ACC112 (cell line): ENCODE measurements around the gene B3GNT5.
A peak's percentile ranks its signal among the peaks of the same experiment; 100 is the strongest.

ENCODE experiments used
- H2AFZ ChIP-seq: fragments of 200-600 bp; sonication (generic); one replicate; pipeline ENCODE4 v1.6.0; 2017; ENCODE audit warnings: antibody characterized with exemption, low read length; ENCODE audit not compliant: unreplicated experiment
- H3K27ac ChIP-seq: fragments of 200-600 bp; sonication (generic); 2 replicates; pipeline ENCODE4 v1.5.1; 2014; ENCODE audit warnings: low read depth, mild to moderate bottlenecking, antibody characterized with exemption, low read length, moderate library complexity
- H3K27me3 ChIP-seq: fragments of 200-600 bp; sonication (generic); 2 replicates; pipeline ENCODE4 v1.6.1; 2014; ENCODE audit warnings: mild to moderate bottlenecking, antibody characterized with exemption, low read length, moderate library complexity, mixed read lengths; ENCODE audit not compliant: insufficient read depth
- H3K36me3 ChIP-seq: fragments of 200-600 bp; sonication (generic); 2 replicates; pipeline ENCODE4 v1.6.1; 2016; ENCODE audit warnings: mild to moderate bottlenecking, antibody characterized with exemption, low read length, moderate library complexity, mixed read lengths; ENCODE audit not compliant: insufficient read depth
- H3K4me1 ChIP-seq: fragments of 200-600 bp; sonication (generic); one replicate; pipeline ENCODE4 v1.6.1; 2016; ENCODE audit warnings: low read length, mixed read lengths; ENCODE audit not compliant: insufficient read depth, unreplicated experiment, control insufficient read depth
- H3K4me3 ChIP-seq: fragments of 200-600 bp; sonication (generic); 2 replicates; pipeline ENCODE4 v1.5.1; 2014; ENCODE audit warnings: mild to moderate bottlenecking, low read depth, low read length
- H3K79me2 ChIP-seq: fragments of 200-600 bp; sonication (generic); one replicate; pipeline ENCODE4 v1.6.0; 2016; ENCODE audit warnings: low read length; ENCODE audit not compliant: control insufficient read depth, unreplicated experiment, insufficient read depth

Gene B3GNT5

DNA sequence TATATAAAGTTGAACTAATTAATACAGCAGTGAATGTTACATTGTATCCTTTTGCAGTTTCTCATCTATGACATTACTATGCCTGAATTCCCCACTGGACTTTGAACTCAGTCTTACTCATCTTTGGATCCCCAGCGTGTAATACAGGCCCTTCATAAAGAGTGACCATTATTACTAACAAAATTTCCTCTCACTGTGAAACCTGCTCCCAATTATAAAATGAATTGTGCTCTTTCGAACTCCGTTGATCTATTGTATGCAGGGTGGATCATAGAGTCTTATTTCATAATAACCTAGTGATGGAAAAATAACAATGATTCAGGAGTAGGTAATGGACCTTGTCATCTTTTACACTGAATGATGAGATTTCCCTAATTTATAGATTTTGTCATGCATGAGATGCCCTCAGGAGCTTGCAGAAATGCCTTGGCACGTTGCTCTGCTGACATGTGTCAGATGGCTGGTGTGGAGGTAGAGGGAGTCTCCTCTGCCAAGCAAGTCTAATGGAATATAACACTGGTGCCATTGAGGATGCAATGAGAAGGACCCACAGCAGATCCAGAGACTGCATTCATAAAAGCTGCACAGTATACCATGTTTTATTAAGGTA lies 25.5 kb downstream of the B3GNT5 start:
- no peaks in the 10 kb centered on the region for H3K27me3 ChIP-seq
- H3K79me2 ChIP-seq, result peaks cover 2% of the 10 kb centered on the region
- H3K4me3 ChIP-seq, result no peak overlapping the region
- H2AFZ ChIP-seq, result no peak overlapping the region
- H3K36me3 ChIP-seq, result no peaks in the 10 kb centered on the region
- peaks cover 39% of the 10 kb centered on the region for H3K4me1 ChIP-seq
- peak overlapping the region; percentile 94 for H3K27ac ChIP-seq

DNA sequence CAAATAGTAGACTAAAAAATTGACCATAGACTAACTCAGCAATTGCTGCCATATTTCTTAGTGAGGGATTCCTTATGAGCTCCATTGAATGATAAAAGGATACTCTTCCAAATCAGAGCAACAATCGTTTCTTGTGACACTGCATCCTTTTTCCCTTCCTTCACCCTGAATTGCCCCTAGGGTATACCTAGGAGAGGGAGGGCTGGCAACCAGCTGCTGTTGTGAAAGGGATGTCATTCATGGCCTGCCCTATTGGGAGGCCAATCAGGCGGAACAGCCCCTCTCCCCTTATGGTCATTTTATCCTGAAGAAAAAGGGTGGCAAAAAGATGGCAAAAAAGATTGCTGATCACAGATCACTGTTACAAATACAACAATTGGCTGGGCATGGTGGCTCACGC lies 26.3 kb downstream of the B3GNT5 start:
- Histone ChIP-seq H3K36me3 (no peaks in the 10 kb centered on the region), H3K27me3 (no peaks in the 10 kb centered on the region), H3K27ac (peak overlapping the region; percentile 94), H3K4me3 (no peak overlapping the region), H2AFZ (no peak overlapping the region), H3K79me2 (no peaks in the 10 kb centered on the region), H3K4me1 (peaks cover 40% of the 10 kb centered on the region)

DNA sequence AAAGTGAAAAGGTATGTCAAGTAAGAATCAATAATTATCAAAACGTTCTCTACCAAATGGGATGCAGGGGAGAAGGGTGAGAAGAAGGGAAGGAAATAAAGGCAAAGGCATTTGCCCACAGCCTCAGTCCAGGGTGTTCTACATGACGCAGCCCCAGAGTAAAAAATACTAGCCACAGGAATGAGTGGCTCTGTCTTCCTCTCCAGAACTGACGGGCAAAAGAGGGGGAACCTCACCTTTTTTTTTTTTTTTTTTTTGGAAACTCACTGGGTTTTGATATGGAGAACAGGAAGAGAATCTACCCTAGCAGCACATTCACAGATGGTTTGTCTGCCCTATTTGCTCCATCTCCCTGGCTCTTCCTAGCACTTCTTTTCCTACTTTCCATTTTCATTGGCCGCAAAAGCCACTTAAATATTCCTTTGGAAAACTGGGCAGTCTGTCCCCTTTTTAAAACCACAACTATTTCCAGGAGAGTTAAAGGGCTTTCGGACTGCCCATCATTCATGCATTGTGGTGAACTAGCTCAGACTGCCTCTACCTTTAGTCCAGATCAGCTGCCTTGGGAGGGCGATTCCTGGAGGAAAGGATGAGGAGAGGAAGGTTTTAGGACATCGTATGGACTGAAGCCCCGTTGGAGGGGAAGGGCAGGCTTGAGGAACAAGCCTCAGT lies 28.2 kb downstream of the B3GNT5 start:
- Histone ChIP-seq H3K4me1 (peaks cover 36% of the 10 kb centered on the region), H3K36me3 (no peaks in the 10 kb centered on the region), H3K27ac (no peak overlapping the region), H3K4me3 (no peak overlapping the region), H3K79me2 (no peaks in the 10 kb centered on the region), H3K27me3 (no peaks in the 10 kb centered on the region), H2AFZ (no peak overlapping the region)

DNA sequence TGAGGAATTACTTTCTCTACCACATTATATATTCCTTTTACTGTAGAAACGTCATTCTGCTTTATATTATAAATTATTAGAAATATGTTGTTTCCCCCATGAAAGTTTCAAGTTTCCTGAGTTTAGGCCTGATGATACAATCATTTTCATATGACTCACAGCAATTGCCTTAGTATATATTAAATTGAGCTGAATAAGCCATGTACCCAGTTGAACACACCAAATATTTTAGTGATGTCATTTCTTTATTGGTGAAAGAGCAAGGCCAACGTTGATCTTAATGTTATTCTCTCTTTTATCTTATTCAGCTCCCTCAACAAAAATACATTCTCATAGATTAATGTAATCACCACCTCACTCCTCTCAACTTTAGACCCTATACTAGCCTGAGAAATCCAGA lies 30.8 kb downstream of the B3GNT5 start:
- H3K27me3 ChIP-seq, result no peaks in the 10 kb centered on the region
- no peak overlapping the region for H3K4me3 ChIP-seq
- peaks cover 37% of the 10 kb centered on the region for H3K4me1 ChIP-seq
- H3K79me2 ChIP-seq, result peaks cover 16% of the 10 kb centered on the region
- H3K27ac ChIP-seq, result peak overlapping the region; percentile 92
- no peak overlapping the region for H2AFZ ChIP-seq
- no peaks in the 10 kb centered on the region for H3K36me3 ChIP-seq

DNA sequence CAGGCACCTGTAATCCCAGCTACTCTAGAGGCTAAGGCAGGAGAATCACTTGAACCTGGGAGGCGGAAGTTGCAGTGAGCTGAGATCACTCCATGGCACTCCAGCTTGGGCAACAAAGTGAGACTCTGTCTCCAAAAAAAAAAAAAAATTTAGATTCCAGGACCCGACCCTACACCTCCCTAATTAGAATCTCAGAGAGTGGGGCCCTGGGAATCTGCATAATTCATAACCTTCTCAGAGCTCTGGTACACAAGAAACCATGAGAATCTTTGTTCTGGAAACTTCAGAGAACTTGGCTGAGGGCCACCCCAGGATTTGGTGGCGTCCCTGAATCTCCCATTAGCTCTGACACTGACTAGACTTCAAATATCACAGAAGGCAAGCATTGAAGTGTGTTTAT lies 31.5 kb downstream of the B3GNT5 start:
- Histone ChIP-seq H3K27me3 (no peaks in the 10 kb centered on the region), H3K4me1 (peaks cover 35% of the 10 kb centered on the region), H3K4me3 (no peak overlapping the region), H2AFZ (no peak overlapping the region), H3K36me3 (no peaks in the 10 kb centered on the region), H3K27ac (peak overlapping the region; percentile 92), H3K79me2 (peaks cover 22% of the 10 kb centered on the region)

DNA sequence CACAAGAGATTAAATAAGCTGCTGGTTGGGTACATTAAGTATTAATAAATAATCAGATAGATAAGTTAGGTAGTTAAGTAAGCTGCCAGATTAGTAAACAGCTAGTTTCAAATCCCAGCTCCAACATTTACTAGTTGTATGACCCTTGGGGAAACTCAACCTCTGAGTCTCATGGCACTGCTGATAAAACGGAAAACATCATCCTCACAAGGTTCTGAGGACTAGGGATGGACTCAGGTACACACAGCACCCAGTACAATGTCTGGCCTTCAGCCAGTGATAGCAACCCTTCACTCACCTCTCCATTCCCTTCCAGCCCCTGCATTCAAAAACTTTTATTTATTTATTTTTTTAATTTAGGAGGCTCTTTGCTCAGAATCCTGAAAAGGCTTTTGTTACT lies 32.3 kb downstream of the B3GNT5 start:
- no peak overlapping the region for H3K4me3 ChIP-seq
- H3K27ac ChIP-seq, result peak overlapping the region; percentile 92
- H3K4me1 ChIP-seq, result peaks cover 42% of the 10 kb centered on the region
- no peak overlapping the region for H2AFZ ChIP-seq
- H3K36me3 ChIP-seq, result no peaks in the 10 kb centered on the region
- no peaks in the 10 kb centered on the region for H3K27me3 ChIP-seq
- peaks cover 25% of the 10 kb centered on the region for H3K79me2 ChIP-seq

DNA sequence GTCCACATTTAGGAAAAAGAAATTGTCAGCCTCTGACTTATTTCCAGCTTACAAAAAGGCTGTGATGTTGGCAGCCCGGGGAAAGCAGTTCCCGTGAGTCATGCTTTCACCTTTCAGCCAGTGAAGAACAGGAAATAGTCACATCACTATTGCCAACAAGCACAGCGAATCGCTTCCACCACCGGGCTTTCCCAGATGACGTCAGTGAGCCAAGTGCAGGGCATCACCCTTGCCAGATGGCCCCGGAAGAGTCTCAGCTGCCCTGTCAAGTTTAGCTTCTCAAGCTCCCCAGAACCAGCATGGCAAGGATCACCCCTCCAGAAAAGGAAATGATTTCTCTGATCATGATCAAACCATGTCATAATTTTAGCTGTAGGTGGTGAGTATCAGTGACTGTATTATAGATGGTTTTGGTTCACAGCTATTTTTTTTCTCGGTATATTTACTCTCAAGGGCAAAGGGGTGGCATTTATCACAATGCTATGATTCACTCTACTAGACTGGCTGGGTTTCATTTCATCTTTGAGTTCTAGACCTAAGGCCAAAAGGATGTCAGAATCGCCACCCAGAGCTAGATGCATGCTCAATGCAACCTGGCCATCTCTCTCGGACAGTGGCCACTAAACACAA lies 32.9 kb downstream of the B3GNT5 start:
- Histone ChIP-seq H3K27me3 (no peaks in the 10 kb centered on the region), H3K36me3 (no peaks in the 10 kb centered on the region; the same call in 1 of the 2 replicates), H3K4me1 (peaks cover 47% of the 10 kb centered on the region), H3K4me3 (peak overlapping the region; percentile 76; the same call in 1 of the 2 replicates), H2AFZ (no peak overlapping the region), H3K79me2 (peaks cover 28% of the 10 kb centered on the region), H3K27ac (peak overlapping the region; percentile 92)

DNA sequence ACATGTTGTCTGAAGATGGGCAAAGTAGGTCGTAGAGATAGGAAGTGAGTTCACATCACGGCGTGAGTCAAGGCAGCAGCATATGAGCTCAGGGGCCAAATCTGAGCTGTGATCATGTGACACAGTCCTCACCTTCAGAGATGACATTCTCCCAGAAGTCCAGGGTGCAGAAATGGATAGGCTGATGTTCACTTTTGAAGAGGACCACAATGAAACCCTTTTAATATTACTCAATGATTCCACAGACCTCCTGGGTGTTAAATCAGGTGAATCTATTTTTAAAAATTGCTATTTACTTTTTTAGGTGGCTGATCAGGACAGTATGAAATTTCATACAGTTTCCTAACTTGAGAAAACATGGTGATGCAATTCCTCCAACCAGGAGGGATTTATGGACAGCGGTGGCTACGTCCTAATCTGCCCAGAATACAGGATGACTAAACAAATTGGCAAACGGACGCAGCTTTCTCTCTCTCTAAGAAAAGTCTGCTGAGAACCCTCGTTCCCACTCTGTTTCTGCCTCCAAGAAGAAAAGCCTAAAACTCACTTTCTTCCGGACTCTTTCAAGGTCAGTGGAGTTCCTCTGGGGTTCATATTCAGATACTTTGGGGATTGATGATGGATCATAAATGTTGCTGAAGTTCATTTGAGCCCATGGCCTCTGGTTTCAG lies 34.4 kb downstream of the B3GNT5 start:
- peaks cover 60% of the 10 kb centered on the region for H3K4me1 ChIP-seq
- no peak overlapping the region for H2AFZ ChIP-seq
- peak overlapping the region; percentile 92 for H3K27ac ChIP-seq

DNA sequence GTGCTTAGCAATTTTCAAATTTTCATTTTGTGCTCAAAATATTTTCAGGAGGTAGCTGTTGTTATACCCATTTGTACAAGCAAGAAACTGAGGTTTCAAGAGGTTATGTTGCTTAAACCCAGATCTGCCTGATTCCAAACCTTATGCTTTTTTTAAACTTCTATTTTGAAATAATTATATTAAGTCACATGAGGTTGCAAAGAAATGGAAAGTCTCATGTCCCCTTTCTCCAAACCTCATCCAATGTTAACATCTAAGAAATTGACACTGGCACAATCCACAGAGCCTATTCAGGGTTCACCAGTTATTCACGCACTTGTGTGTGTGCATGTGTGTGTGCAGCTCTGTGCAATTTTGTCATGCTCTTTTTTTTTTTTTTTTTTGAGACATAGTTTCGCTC lies 35.1 kb downstream of the B3GNT5 start:
- H3K4me1 ChIP-seq, result peaks cover 60% of the 10 kb centered on the region
- peaks cover 13% of the 10 kb centered on the region; the same call in 1 of the 2 replicates for H3K36me3 ChIP-seq
- H3K27me3 ChIP-seq, result no peaks in the 10 kb centered on the region
- H3K4me3 ChIP-seq, result peak overlapping the region; percentile 76
- H3K27ac ChIP-seq, result peak overlapping the region; percentile 92
- no peak overlapping the region for H2AFZ ChIP-seq
- H3K79me2 ChIP-seq, result peaks cover 31% of the 10 kb centered on the region

More for the DNA sequence above, 34.4 kb downstream of the B3GNT5 start:
- Histone ChIP-seq H3K79me2 (peaks cover 31% of the 10 kb centered on the region), H3K27me3 (no peaks in the 10 kb centered on the region), H3K4me3 (peak overlapping the region; percentile 76), H3K36me3 (peaks cover 12% of the 10 kb centered on the region; the same call in 1 of the 2 replicates)

DNA sequence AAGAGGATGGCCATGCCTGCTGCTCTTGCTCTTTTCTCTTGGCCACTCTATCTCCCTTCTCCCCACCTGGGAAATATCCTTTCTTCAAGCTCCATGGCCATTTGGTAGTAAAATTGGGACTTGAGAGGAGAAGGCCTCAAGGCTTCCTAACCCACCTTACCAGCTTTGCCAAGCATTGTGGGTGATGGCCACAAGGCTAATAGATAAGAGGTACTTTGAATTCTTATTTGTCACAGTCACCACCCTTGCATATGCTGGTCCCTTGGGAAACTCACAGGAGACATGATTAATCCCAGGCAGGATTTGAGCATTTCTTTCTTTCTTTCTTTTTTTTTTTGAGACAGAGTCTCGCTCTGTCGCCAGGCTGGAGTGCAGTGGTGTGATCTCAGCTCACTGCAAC lies 37.2 kb downstream of the B3GNT5 start:
- Histone ChIP-seq H3K36me3 (peaks cover 17% of the 10 kb centered on the region; the same call in 1 of the 2 replicates), H3K27me3 (no peaks in the 10 kb centered on the region), H3K27ac (peak overlapping the region; percentile 19; the same call in 1 of the 2 replicates), H2AFZ (no peak overlapping the region), H3K4me3 (no peak overlapping the region), H3K79me2 (peaks cover 31% of the 10 kb centered on the region), H3K4me1 (peaks cover 55% of the 10 kb centered on the region)
